ENCODE data around the gene DCUN1D2.

The DCUN1D2 gene

DNA sequence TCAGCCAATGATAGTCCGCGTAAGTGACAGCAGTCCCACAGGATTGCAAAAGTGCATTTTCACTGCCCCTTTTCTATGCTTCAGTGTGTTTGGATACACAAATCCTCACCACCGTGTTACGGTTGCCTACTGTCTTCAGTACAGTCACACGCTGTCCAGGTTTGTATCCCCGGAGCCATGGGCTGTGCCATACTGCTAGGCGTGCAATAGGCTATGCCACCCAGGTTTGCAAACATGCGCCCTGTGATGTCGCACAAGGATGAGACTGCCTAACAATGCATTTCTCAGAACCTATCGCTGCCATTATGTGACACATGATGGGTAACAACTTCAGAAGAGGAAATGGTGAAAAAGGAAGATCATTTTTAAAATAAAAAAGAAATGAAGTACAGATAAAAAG lies 20.4 kb downstream of the DCUN1D2 start:
- no peak for DNase-seq
- Mint-ChIP-seq H3K4me1 (peaks cover 4% of the 10 kb centered on the region), H3K4me3 (no peak overlapping the region), H3K9me3 (no peaks in the 10 kb centered on the region), H3K27ac (no peak overlapping the region), H3K36me3 (ENCODE audit: low read depth) (peaks cover 30% of the 10 kb centered on the region), H3K27me3 (no peaks in the 10 kb centered on the region)
- ATAC-seq, result no peak

GRCh38 chr13:113469582-113469981 lies 20.9 kb downstream of the DCUN1D2 start:
- no peak overlapping the region for H3K4me3 Mint-ChIP-seq
- no peaks in the 10 kb centered on the region for H3K27me3 Mint-ChIP-seq
- no peak for DNase-seq
- H3K27ac Mint-ChIP-seq, result no peak overlapping the region
- peaks cover 4% of the 10 kb centered on the region for H3K4me1 Mint-ChIP-seq
- no peak for ATAC-seq
- H3K9me3 Mint-ChIP-seq, result no peaks in the 10 kb centered on the region
- H3K36me3 Mint-ChIP-seq (ENCODE audit: low read depth), result peaks cover 26% of the 10 kb centered on the region

- DNase-seq (no peak), ATAC-seq (no peak)
- Mint-ChIP-seq H3K36me3 (ENCODE audit: low read depth) (peaks cover 26% of the 10 kb centered on the region), H3K4me3 (no peak overlapping the region), H3K27ac (no peak overlapping the region), H3K4me1 (peaks cover 4% of the 10 kb centered on the region), H3K27me3 (no peaks in the 10 kb centered on the region), H3K9me3 (no peaks in the 10 kb centered on the region)
These were observed 21.9 kb downstream of the DCUN1D2 start for GRCh38 chr13:113468472-113469201.

- H3K36me3 Mint-ChIP-seq (ENCODE audit: low read depth), result peaks cover 23% of the 10 kb centered on the region
- no peak for DNase-seq
- H3K9me3 Mint-ChIP-seq, result no peaks in the 10 kb centered on the region
- no peak for ATAC-seq
- H3K4me3 Mint-ChIP-seq, result no peak overlapping the region
- no peak overlapping the region for H3K27ac Mint-ChIP-seq
- H3K4me1 Mint-ChIP-seq, result peaks cover 4% of the 10 kb centered on the region
- H3K27me3 Mint-ChIP-seq, result no peaks in the 10 kb centered on the region
These were observed 22.5 kb downstream of the DCUN1D2 start for GRCh38 chr13:113468029-113468428.

GRCh38 chr13:113466383-113466782 lies 24.1 kb downstream of the DCUN1D2 start:
- Mint-ChIP-seq H3K4me1 (peaks cover 4% of the 10 kb centered on the region), H3K9me3 (no peaks in the 10 kb centered on the region), H3K4me3 (no peak overlapping the region), H3K27me3 (no peaks in the 10 kb centered on the region), H3K27ac (no peak overlapping the region), H3K36me3 (ENCODE audit: low read depth) (peaks cover 19% of the 10 kb centered on the region)
- ATAC-seq (no peak), DNase-seq (no peak)

- H3K27ac Mint-ChIP-seq, result no peak overlapping the region
These were observed 25.2 kb downstream of the DCUN1D2 start for GRCh38 chr13:113465300-113465699.

DNA sequence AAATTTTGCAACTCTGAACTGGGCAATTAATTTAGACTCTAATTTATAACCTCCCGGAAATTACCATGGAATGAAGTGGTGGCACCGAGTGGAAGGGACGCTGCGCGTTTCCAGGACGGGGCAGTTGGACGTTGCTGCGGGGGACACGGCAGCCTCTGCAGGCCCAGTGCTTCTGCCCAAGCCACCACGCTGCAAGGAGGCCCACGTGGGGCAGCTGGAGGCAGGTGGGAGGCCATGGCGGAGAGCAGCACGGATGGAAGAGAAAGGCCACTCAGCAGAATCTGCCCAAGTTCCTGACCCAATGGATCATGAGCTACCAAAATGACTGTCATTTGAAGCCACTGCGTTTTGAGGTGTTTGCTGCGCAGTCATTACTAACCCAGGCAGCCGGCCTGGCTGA lies 26.0 kb downstream of the DCUN1D2 start:
- ATAC-seq (no peak), DNase-seq (no peak)
- Mint-ChIP-seq H3K4me1 (peaks cover 4% of the 10 kb centered on the region), H3K9me3 (no peaks in the 10 kb centered on the region), H3K27ac (peak overlapping the region; percentile 7), H3K36me3 (ENCODE audit: low read depth) (peaks cover 18% of the 10 kb centered on the region), H3K4me3 (no peak overlapping the region), H3K27me3 (no peaks in the 10 kb centered on the region)

More at GRCh38 chr13:113465300-113465699, 25.2 kb downstream of the DCUN1D2 start:
- DNase-seq (no peak), ATAC-seq (no peak)
- peaks cover 18% of the 10 kb centered on the region for H3K36me3 Mint-ChIP-seq (ENCODE audit: low read depth)
- no peaks in the 10 kb centered on the region for H3K9me3 Mint-ChIP-seq
- peaks cover 4% of the 10 kb centered on the region for H3K4me1 Mint-ChIP-seq
- no peaks in the 10 kb centered on the region for H3K27me3 Mint-ChIP-seq
- H3K4me3 Mint-ChIP-seq, result no peak overlapping the region

- DNase-seq (no peak), ATAC-seq (no peak)
- Mint-ChIP-seq H3K4me1 (peaks cover 4% of the 10 kb centered on the region), H3K27ac (no peak overlapping the region), H3K27me3 (no peaks in the 10 kb centered on the region), H3K36me3 (ENCODE audit: low read depth) (peaks cover 7% of the 10 kb centered on the region), H3K4me3 (no peak overlapping the region), H3K9me3 (no peaks in the 10 kb centered on the region)
These were observed 29.3 kb downstream of the DCUN1D2 start for GRCh38 chr13:113461022-113461751.

GRCh38 chr13:113460599-113460998 lies 29.9 kb downstream of the DCUN1D2 start:
- Mint-ChIP-seq H3K27me3 (no peaks in the 10 kb centered on the region), H3K4me1 (peaks cover 4% of the 10 kb centered on the region), H3K27ac (no peak overlapping the region), H3K36me3 (ENCODE audit: low read depth) (peaks cover 10% of the 10 kb centered on the region), H3K9me3 (no peaks in the 10 kb centered on the region), H3K4me3 (no peak overlapping the region)
- no peak for ATAC-seq
- DNase-seq, result no peak

DNA sequence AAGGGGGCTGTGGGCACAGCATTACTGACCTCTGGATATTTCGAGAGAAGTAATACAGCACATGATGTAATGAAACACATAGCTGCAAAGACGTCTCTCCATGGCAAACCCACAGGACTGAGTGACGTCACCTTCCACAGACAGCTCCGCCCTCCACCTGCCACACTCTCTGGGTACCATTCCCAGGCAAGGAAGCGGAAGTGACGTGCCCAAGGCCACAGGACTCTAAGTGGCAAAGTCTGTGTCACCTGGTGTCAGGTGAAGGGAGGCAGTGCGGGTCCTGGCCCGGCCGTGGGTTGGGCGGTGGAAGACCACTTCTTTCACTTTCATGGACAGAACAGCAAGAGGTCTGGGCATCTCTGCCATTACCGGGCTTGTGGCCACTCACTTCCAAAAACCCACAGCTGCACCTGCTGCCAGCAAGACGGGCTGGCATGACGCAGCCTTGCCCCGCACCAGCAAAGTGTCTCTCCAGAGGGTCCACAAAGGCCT lies 30.4 kb downstream of the DCUN1D2 start:
- H3K9me3 Mint-ChIP-seq, result no peaks in the 10 kb centered on the region

GRCh38 chr13:113458253-113459065 lies 32.1 kb downstream of the DCUN1D2 start:
- ATAC-seq (no peak), DNase-seq (peak; percentile 14)
- H3K4me3 Mint-ChIP-seq, result no peak overlapping the region
- peaks cover 13% of the 10 kb centered on the region for H3K36me3 Mint-ChIP-seq (ENCODE audit: low read depth)
- H3K27me3 Mint-ChIP-seq, result no peaks in the 10 kb centered on the region
- H3K27ac Mint-ChIP-seq, result no peak overlapping the region
- no peaks in the 10 kb centered on the region for H3K9me3 Mint-ChIP-seq
- H3K4me1 Mint-ChIP-seq, result no peaks in the 10 kb centered on the region

More for the DNA sequence above, 30.4 kb downstream of the DCUN1D2 start:
- no peaks in the 10 kb centered on the region for H3K27me3 Mint-ChIP-seq
- DNase-seq, result no peak
- peaks cover under 1% of the 10 kb centered on the region for H3K4me1 Mint-ChIP-seq
- no peak for ATAC-seq
- peaks cover 13% of the 10 kb centered on the region for H3K36me3 Mint-ChIP-seq (ENCODE audit: low read depth)
- no peak overlapping the region for H3K4me3 Mint-ChIP-seq
- no peak overlapping the region for H3K27ac Mint-ChIP-seq

GRCh38 chr13:113457510-113457909 lies 33.0 kb downstream of the DCUN1D2 start:
- ATAC-seq, result no peak
- H3K4me3 Mint-ChIP-seq, result no peak overlapping the region
- H3K4me1 Mint-ChIP-seq, result no peaks in the 10 kb centered on the region
- no peaks in the 10 kb centered on the region for H3K9me3 Mint-ChIP-seq
- DNase-seq, result no peak
- no peaks in the 10 kb centered on the region for H3K27me3 Mint-ChIP-seq
- no peak overlapping the region for H3K27ac Mint-ChIP-seq
- H3K36me3 Mint-ChIP-seq (ENCODE audit: low read depth), result peaks cover 13% of the 10 kb centered on the region

- no peaks in the 10 kb centered on the region for H3K27me3 Mint-ChIP-seq
- H3K36me3 Mint-ChIP-seq (ENCODE audit: low read depth), result peaks cover 13% of the 10 kb centered on the region
These were observed 34.3 kb downstream of the DCUN1D2 start for GRCh38 chr13:113456116-113456702.

GRCh38 chr13:113455384-113455783 lies 35.1 kb downstream of the DCUN1D2 start:
- no peak overlapping the region for H3K4me3 Mint-ChIP-seq
- DNase-seq (no peak), ATAC-seq (no peak)
- H3K27me3 Mint-ChIP-seq, result no peaks in the 10 kb centered on the region
- no peaks in the 10 kb centered on the region for H3K4me1 Mint-ChIP-seq
- peaks cover 13% of the 10 kb centered on the region for H3K36me3 Mint-ChIP-seq (ENCODE audit: low read depth)
- no peak overlapping the region for H3K27ac Mint-ChIP-seq
- H3K9me3 Mint-ChIP-seq, result no peaks in the 10 kb centered on the region

More at GRCh38 chr13:113456116-113456702, 34.3 kb downstream of the DCUN1D2 start:
- Mint-ChIP-seq H3K4me3 (no peak overlapping the region), H3K9me3 (no peaks in the 10 kb centered on the region), H3K27ac (no peak overlapping the region), H3K4me1 (no peaks in the 10 kb centered on the region)
- no peak for ATAC-seq
- DNase-seq, result no peak

All from activated naive CD8-positive, alpha-beta T cell treated with anti-CD3 and anti-CD28 coated beads, Interleukin-2, amount 50 U/mL, for 24 hours (primary cell).